Spleen (tissue), 11 donors: ENCODE data around the gene CHAD. TPM values are rescaled to one million over a fixed set of nuclear protein-coding genes. Genes with fewer than 3 reads are reported as not detected.

Experiments used
- DNase-seq: peaks from one replicate; pipeline ENCODE4 v3.0.0-alpha.2; 2020
- H3K27ac ChIP-seq, 8 donors: fragments of 200-600 bp; sonication (generic) in 7 of 8; 1 replicate in 4 of 8; 2 replicates in 4 of 8; pipeline versions ENCODE4 v1.5.0 to v1.8.0; 2016 to 2021; ENCODE audit warnings: inconsistent platforms in 4 of 8, mild to moderate bottlenecking in 4 of 8, moderate library complexity in 1 of 8
- H3K27me3 ChIP-seq, 7 donors: fragments of 200-600 bp; sonication (generic) in 6 of 7; replicated peaks in 1 of 7; 1 replicate in 4 of 7; 2 replicates in 3 of 7; pipeline versions ENCODE4 v1.5.0 to v1.8.0; 2016 to 2021; ENCODE audit warnings: inconsistent platforms in 3 of 7, mild to moderate bottlenecking in 1 of 7
- H3K36me3 ChIP-seq, 6 donors: fragments of 200-600 bp; sonication (generic) in 5 of 6; 1 replicate in 4 of 6; 2 replicates in 2 of 6; pipeline versions ENCODE4 v1.5.0 to v1.8.0; 2016 to 2021; ENCODE audit warnings: inconsistent platforms in 2 of 6
- H3K4me1 ChIP-seq, 6 donors: fragments of 200-600 bp; sonication (generic) in 5 of 6; 1 replicate in 3 of 6; 2 replicates in 3 of 6; pipeline versions ENCODE4 v1.5.0 to v1.8.0; 2016 to 2021; ENCODE audit warnings: inconsistent platforms in 3 of 6
- H3K4me3 ChIP-seq, 8 donors: fragments of 200-600 bp; sonication (generic) in 7 of 8; 1 replicate in 4 of 8; 2 replicates in 4 of 8; pipeline versions ENCODE4 v1.5.0 to v1.8.0; 2016 to 2021; ENCODE audit warnings: inconsistent platforms in 4 of 8, mild to moderate bottlenecking in 4 of 8, moderate library complexity in 2 of 8
- H3K9me3 ChIP-seq, 8 donors: fragments of 200-600 bp; sonication (generic) in 7 of 8; 1 replicate in 4 of 8; 2 replicates in 4 of 8; pipeline versions ENCODE4 v1.5.0 to v1.8.0; 2016 to 2021; ENCODE audit warnings: inconsistent platforms in 4 of 8
- CTCF ChIP-seq, 11 experiments: fragments of 200-600 bp in 7 of 11; fragments of 450-650 bp in 4 of 11; sonication (generic) in 4 of 11; IDR thresholded peaks in 8 of 11; conservative IDR thresholded peaks in 3 of 11; 1 replicate in 7 of 11; 2 replicates in 4 of 11; pipeline versions ENCODE4 v1.4.0 to v1.8.0; 2016 to 2021; ENCODE audit warnings: antibody characterized with exemption in 11 of 11, inconsistent platforms in 4 of 11, mild to moderate bottlenecking in 1 of 11
- POLR2A ChIP-seq, 3 donors: fragments of 450-650 bp; IDR thresholded peaks; one replicate each; pipeline ENCODE4 v1.5.1; 2017; ENCODE audit warnings: antibody characterized with exemption in 3 of 3, mild to moderate bottlenecking in 1 of 3
- POLR2AphosphoS5 ChIP-seq, 3 donors: sonication (generic); formaldehyde crosslinking; IDR thresholded peaks; one replicate each; pipeline ENCODE4 v1.5.1; 2017; ENCODE audit warnings: antibody characterized with exemption in 3 of 3
- WGBS, 5 donors: extraction: QIAGEN DNeasy Blood & Tissue Kit in 3 of 5; methylation state at CpG; one replicate each; pipeline versions ENCODE4 v1.1.5 to v1.1.7; 2013 to 2018; 5-methylcytosine and 5-hydroxymethylcytosine counted together
- intact Hi-C: fragments of 100-400 bp; cut with DNase I; formaldehyde crosslinking; loops from one replicate; pipeline ENCODE4 v1.15.0; 2023; ENCODE audit warnings: low total_unique reads
- polyA plus RNA-seq, 3 donors: library from polyadenylated mRNA; stranded (reverse); fragments of 200-250 nt; gene quantifications; one replicate each; pipeline ENCODE4 v1.2.1, GENCODE V29; 2013
- total RNA-seq, 7 donors: library from RNA; depleted of rRNA in 3 of 7; stranded (reverse); fragments of >200 nt in 3 of 7; fragmentation: NEBNext Ultra II Directional in 4 of 7; extraction: Animal tissue kit (Norgen Biotek cat#: 25700) in 4 of 7; gene quantifications; one replicate each; pipeline versions ENCODE4 v1.1.0 to v1.2.1, GENCODE V29; 2016 to 2021
- donor health status: healthy with polysubstance abuse.
- donor health status: DM: no; HTN: no; CAD: no; lungs with moderate emphysema.
- donor health status: DM: no; HTN: no; CAD: no.
- donor health status: Bipolar disorder and iron deficiency.
- donor health status: healthy.
- donor health status: DM: no; HTN: no; CAD: no.
- donor health status: DM: yes; HTN: yes; CAD: no.

CHAD gene
- total and polyA plus RNA-seq, 10 donors: 0.39 TPM; not detected in 9

GRCh38 chr17:50426814-50427787 is 41.6 kb downstream of the CHAD start:
- Histone ChIP-seq H3K4me3 (peak overlapping the region; percentile 56 to 94 (median 75)), H3K4me1 (peaks cover 15 to 61% (median 41%) of the 10 kb centered on the region in 6 donors), H3K27me3 (no peaks in the 10 kb centered on the region), H3K9me3 (no peaks in the 10 kb centered on the region), H3K27ac (peak overlapping the region; percentile 19 to 89 (median 84)), H3K36me3 (peaks cover 0 to 9% (median 0%) of the 10 kb centered on the region in 6 donors)
- intact Hi-C loops: no loop called here
- DNase-seq: no peak
- 19 to 28% (median 21%) methylated on average over 4 of the region's 4 CpGs for WGBS, 5 donors
- no peak for TF ChIP-seq POLR2A (IDR thresholded peaks at IDR 0.05)
- no peak for TF ChIP-seq CTCF (IDR thresholded peaks at IDR 0.05 in 8 of 11, conservative IDR thresholded peaks at IDR 0.05 in 3 of 11)
- no peak for TF ChIP-seq POLR2AphosphoS5 (IDR thresholded peaks at IDR 0.05)

GRCh38 chr17:50426472-50426782 is 42.3 kb downstream of the CHAD start:
- peaks cover 15 to 68% (median 46%) of the 10 kb centered on the region in 6 donors for H3K4me1 ChIP-seq
- no peak for DNase-seq
- no peak for TF ChIP-seq POLR2AphosphoS5 (IDR thresholded peaks at IDR 0.05)
- TF ChIP-seq POLR2A (IDR thresholded peaks at IDR 0.05): no peak
- no peak for TF ChIP-seq CTCF (IDR thresholded peaks at IDR 0.05 in 8 of 11, conservative IDR thresholded peaks at IDR 0.05 in 3 of 11)
- peak overlapping the region; percentile 19 to 89 (median 84) for H3K27ac ChIP-seq
- WGBS, 5 donors: 0 to 4% (median 0%) methylated on average over 3 to 7 of the region's 7 CpGs
- H3K36me3 ChIP-seq: peaks cover 0 to 5% (median 0%) of the 10 kb centered on the region in 6 donors
- H3K4me3 ChIP-seq: peak overlapping the region; percentile 56 to 94 (median 75)
- H3K27me3 ChIP-seq: no peaks in the 10 kb centered on the region
- no peaks in the 10 kb centered on the region for H3K9me3 ChIP-seq
- intact Hi-C loops: no loop called here

- WGBS, 5 donors: 0 to 2% (median 1%) methylated on average over 14 to 70 of the region's 70 CpGs
- H3K27me3 ChIP-seq: no peaks in the 10 kb centered on the region
- peak within 1 kb of the TSS; percentile 19 to 89 (median 84) for H3K27ac ChIP-seq
- intact Hi-C loops: no loop called here
- no peaks in the 10 kb centered on the region for H3K36me3 ChIP-seq
- H3K4me3 ChIP-seq: peak within 1 kb of the TSS; percentile 56 to 94 (median 75)
- DNase-seq: peak; percentile 94
- peaks cover 19 to 73% (median 52%) of the 10 kb centered on the region in 6 donors for H3K4me1 ChIP-seq
- H3K9me3 ChIP-seq: no peaks in the 10 kb centered on the region
- TF ChIP-seq POLR2AphosphoS5 (IDR thresholded peaks at IDR 0.05): peak; percentile 66 to 82 (median 78)
- TF ChIP-seq CTCF (IDR thresholded peaks at IDR 0.05 in 8 of 11, conservative IDR thresholded peaks at IDR 0.05 in 3 of 11): no peak
- no peak for TF ChIP-seq POLR2A (IDR thresholded peaks at IDR 0.05)
Observed at GRCh38 chr17:50425682-50426471, 42.8 kb downstream of the CHAD start, which contains the start of gene ACSF2. ACSF2 (plus strand) TSS chr17:50426218; CDS start chr17:50426262, 44 bp downstream.
